H9 (cell line): ENCODE results near the gene ATP8A2. TPM values are rescaled to one million over a fixed set of nuclear protein-coding genes. Genes with fewer than 3 reads are reported as not detected.

Source experiments
- DNase-seq: peaks from one replicate; pipeline ENCODE4 v3.0.0-alpha.2; 2017
- H2AFZ ChIP-seq: one replicate; pipeline ENCODE4 v1.6.1; 2013; ENCODE audit warnings: mild to moderate bottlenecking, low read length, control low read depth, moderate library complexity
- H2AK5ac ChIP-seq: 2 replicates; pipeline ENCODE4 v1.6.1; 2013; ENCODE audit warnings: low read length, control low read depth, mixed read lengths; ENCODE audit not compliant: insufficient read length
- H2BK120ac ChIP-seq: one replicate; pipeline ENCODE4 v1.6.1; 2013; ENCODE audit warnings: low read depth, mild to moderate bottlenecking, low read length, control low read depth, inconsistent platforms; ENCODE audit not compliant: poor library complexity, severe bottlenecking
- H2BK12ac ChIP-seq: 2 replicates; pipeline ENCODE4 v1.6.1; 2013; ENCODE audit warnings: low read length, control low read depth, mixed read lengths, low read depth; ENCODE audit not compliant: insufficient read length
- H2BK15ac ChIP-seq: 2 replicates; pipeline ENCODE4 v1.6.1; 2013; ENCODE audit warnings: low read depth, low read length, control low read depth
- H2BK20ac ChIP-seq: one replicate; pipeline ENCODE4 v1.6.1; 2013; ENCODE audit warnings: low read depth, mild to moderate bottlenecking, low read length, control low read depth, inconsistent platforms; ENCODE audit not compliant: poor library complexity, severe bottlenecking
- H2BK5ac ChIP-seq: 2 replicates; pipeline ENCODE4 v1.6.1; 2013; ENCODE audit warnings: low read length, control low read depth, mixed read lengths; ENCODE audit not compliant: insufficient read length
- H3K14ac ChIP-seq: 2 replicates; pipeline ENCODE4 v1.6.1; 2013; ENCODE audit warnings: low read length, control low read depth; ENCODE audit not compliant: insufficient read depth
- H3K18ac ChIP-seq: 2 replicates; pipeline ENCODE4 v1.6.1; 2013; ENCODE audit warnings: low read depth, mild to moderate bottlenecking, mixed read lengths, low read length, control low read depth; ENCODE audit not compliant: insufficient read length
- H3K23ac ChIP-seq: 2 replicates; pipeline ENCODE4 v1.6.1; 2013; ENCODE audit warnings: low read length, control low read depth, mixed read lengths, low read depth; ENCODE audit not compliant: insufficient read length
- H3K23me2 ChIP-seq: 2 replicates; pipeline ENCODE4 v1.6.1; 2013; ENCODE audit warnings: low read depth, mild to moderate bottlenecking, mixed read lengths, low read length, control low read depth; ENCODE audit not compliant: insufficient read length, poor library complexity, severe bottlenecking
- H3K27ac ChIP-seq: 2 replicates; pipeline ENCODE4 v1.5.1; 2013; ENCODE audit warnings: low read length, control low read depth, mixed read lengths, low read depth; ENCODE audit not compliant: insufficient read length
- H3K27me3 ChIP-seq: 2 replicates; pipeline ENCODE4 v1.6.1; 2013; ENCODE audit warnings: low read length, control low read depth, inconsistent platforms; ENCODE audit not compliant: insufficient read depth
- H3K4ac ChIP-seq: 2 replicates; pipeline ENCODE4 v1.6.1; 2013; ENCODE audit warnings: low read depth, mild to moderate bottlenecking, control low read depth, inconsistent platforms, low read length, moderate library complexity
- H3K4me1 ChIP-seq: 2 replicates; pipeline ENCODE4 v1.6.1; 2013; ENCODE audit warnings: low read length, control low read depth, inconsistent platforms; ENCODE audit not compliant: insufficient read depth
- H3K4me2 ChIP-seq: 2 replicates; pipeline ENCODE4 v1.6.1; 2013; ENCODE audit warnings: low read length, control low read depth, mixed read lengths; ENCODE audit not compliant: insufficient read length, insufficient read depth
- H3K56ac ChIP-seq: 2 replicates; pipeline ENCODE4 v1.6.1; 2013; ENCODE audit warnings: low read depth, mild to moderate bottlenecking, mixed read lengths, low read length, control low read depth; ENCODE audit not compliant: insufficient read length
- H3K79me1 ChIP-seq: 2 replicates; pipeline ENCODE4 v1.6.1; 2013; ENCODE audit warnings: low read depth, mild to moderate bottlenecking, moderate library complexity, low read length, control low read depth, inconsistent platforms; ENCODE audit not compliant: insufficient read depth, poor library complexity, severe bottlenecking
- H3K79me2 ChIP-seq: 2 replicates; pipeline ENCODE4 v1.6.1; 2013; ENCODE audit warnings: low read length, control low read depth, inconsistent platforms; ENCODE audit not compliant: insufficient read depth
- H3K9ac ChIP-seq: 2 replicates; pipeline ENCODE4 v1.6.1; 2013; ENCODE audit warnings: low read length, control low read depth, mixed read lengths; ENCODE audit not compliant: insufficient read length; ENCODE audit errors: extremely low read depth
- H3K9me3 ChIP-seq: one replicate; pipeline ENCODE4 v1.6.1; 2013; ENCODE audit warnings: low read depth, low read length, inconsistent platforms; ENCODE audit not compliant: control insufficient read depth
- H3T11ph ChIP-seq: one replicate; pipeline ENCODE4 v1.6.1; 2013; ENCODE audit warnings: mild to moderate bottlenecking, low read length, control low read depth, inconsistent platforms
- H4K20me1 ChIP-seq: one replicate; pipeline ENCODE4 v1.6.1; 2013; ENCODE audit not compliant: control insufficient read depth, insufficient read length, insufficient read depth
- H4K5ac ChIP-seq: 2 replicates; pipeline ENCODE4 v1.6.1; 2013; ENCODE audit warnings: low read depth, mild to moderate bottlenecking, mixed read lengths, low read length, control low read depth; ENCODE audit not compliant: insufficient read length
- H4K8ac ChIP-seq: replicated peaks from 2 replicates; pipeline ENCODE4 v1.6.1; 2013; ENCODE audit warnings: low read length, control low read depth, mixed read lengths, low read depth; ENCODE audit not compliant: insufficient read length
- H4K91ac ChIP-seq: 2 replicates; pipeline ENCODE4 v1.6.1; 2013; ENCODE audit warnings: low read depth, mild to moderate bottlenecking, moderate library complexity, mixed read lengths, low read length, control low read depth; ENCODE audit not compliant: insufficient read length
- H3K27ac Mint-ChIP-seq, 3 experiments: 2 replicates in 2 of 3; 3 replicates in 1 of 3; pipeline ENCODE4 v1.8.0; 2020 to 2021; ENCODE audit warnings: mixed read lengths in 3 of 3, mild to moderate bottlenecking in 1 of 3, moderate library complexity in 1 of 3
- H3K27me3 Mint-ChIP-seq: 2 replicates; pipeline ENCODE4 v1.8.0; 2021; ENCODE audit warnings: low read depth, mild to moderate bottlenecking, moderate library complexity, mixed read lengths
- H3K36me3 Mint-ChIP-seq, 3 experiments: 2 replicates in 2 of 3; 3 replicates in 1 of 3; pipeline ENCODE4 v1.8.0; 2020 to 2021; ENCODE audit warnings: low read depth in 3 of 3, mixed read lengths in 3 of 3; ENCODE audit not compliant: insufficient read depth in 1 of 3
- H3K4me1 Mint-ChIP-seq, 2 experiments: 2 replicates each; pipeline ENCODE4 v1.8.0; 2020; ENCODE audit warnings: mixed read lengths in 2 of 2
- H3K4me3 Mint-ChIP-seq, 2 experiments: 2 replicates in 1 of 2; 3 replicates in 1 of 2; pipeline ENCODE4 v1.8.0; 2020 to 2021; ENCODE audit warnings: mild to moderate bottlenecking in 2 of 2, mixed read lengths in 2 of 2, moderate library complexity in 1 of 2
- H3K9me3 Mint-ChIP-seq, 2 experiments: 2 replicates in 1 of 2; 3 replicates in 1 of 2; pipeline ENCODE4 v1.8.0; 2020; ENCODE audit warnings: mild to moderate bottlenecking in 2 of 2, mixed read lengths in 2 of 2, moderate library complexity in 1 of 2
- CTCF ChIP-seq: fragments of 200-600 bp; sonication (generic); conservative IDR thresholded peaks from 3 replicates; pipeline ENCODE4 v1.8.0; 2021; ENCODE audit warnings: antibody characterized with exemption, mild to moderate bottlenecking
- WGBS: extraction: QIAGEN DNeasy Blood & Tissue Kit; methylation state at CpG from one replicate; pipeline ENCODE4 v1.1.7; 2013; ENCODE audit warnings: missing lambda C conversion rate, low lambda C conversion rate, mixed read lengths; ENCODE audit not compliant: insufficient read length; ENCODE audit errors: extremely low coverage; 5-methylcytosine and 5-hydroxymethylcytosine counted together
- total RNA-seq: library from RNA; stranded (reverse); gene quantifications from 2 replicates; pipeline ENCODE4 v1.2.1, GENCODE V29; 2021

Gene ATP8A2
- total RNA-seq, 1 experiment from 2014 or later, result 18.2 TPM

- Histone ChIP-seq H4K8ac (no peak overlapping the region), H3K27ac (no peak overlapping the region), H2AFZ (no peak overlapping the region), H2BK20ac (no peak overlapping the region), H3K4me1 (no peaks in the 10 kb centered on the region), H3K79me1 (no peaks in the 10 kb centered on the region), H3K4ac (no peak overlapping the region), H2BK15ac (no peak overlapping the region), H4K91ac (no peak overlapping the region), H3T11ph (no peak overlapping the region), H4K5ac (no peak overlapping the region), H3K23me2 (no peaks in the 10 kb centered on the region), H2AK5ac (no peak overlapping the region), H3K18ac (no peak overlapping the region), H2BK12ac (no peak overlapping the region), H3K9ac (no peak overlapping the region), H3K14ac (no peak overlapping the region), H2BK5ac (no peak overlapping the region), H2BK120ac (no peak overlapping the region), H3K79me2 (no peaks in the 10 kb centered on the region), H3K9me3 (no peaks in the 10 kb centered on the region), H3K23ac (no peak overlapping the region), H3K27me3 (no peaks in the 10 kb centered on the region), H3K56ac (no peak overlapping the region), H3K4me2 (no peak overlapping the region), H4K20me1 (no peaks in the 10 kb centered on the region)
- no peak overlapping the region for H3K4me3 Mint-ChIP-seq
- TF ChIP-seq CTCF, result no peak
- WGBS, result no CpG with 5 or more reads among the region's 4 CpGs
- H3K27ac Mint-ChIP-seq, result no peak overlapping the region
- H3K9me3 Mint-ChIP-seq, result peaks cover 0 to 2% of the 10 kb centered on the region in 2 experiments; a peak in 1 of 5 replicates
- DNase-seq, result no peak
- no peaks in the 10 kb centered on the region for H3K27me3 Mint-ChIP-seq
- peaks cover 16 to 26% of the 10 kb centered on the region in 2 experiments for H3K4me1 Mint-ChIP-seq
- H3K36me3 Mint-ChIP-seq, result no peaks in the 10 kb centered on the region; a peak in 1 of 7 replicates
These were observed 639.4 kb downstream of the ATP8A2 start for GRCh38 chr13:26011208-26011573.
